SK-N-SH (cell line): ENCODE measurements around the gene POLD4. TPM values are rescaled to one million over a fixed set of nuclear protein-coding genes. Genes with fewer than 3 reads are reported as not detected.

Experiments
- CTCF ChIA-PET: fragments of 300-600, 350-600 bp; formaldehyde crosslinking; extraction: SDS; loops from one replicate; lab custom pipeline; 2021; lab: Yijun Ruan, JAX
- POLR2A ChIA-PET: fragments of 350-600 bp; sonication (Branson Sonifier 250); formaldehyde crosslinking; extraction: SDS; loops from one replicate; lab custom pipeline; 2020; ENCODE audit warnings: antibody characterized with exemption, inconsistent platforms; lab: Yijun Ruan, JAX
- DNase-seq: peaks from one replicate; pipeline ENCODE4 v3.0.0; 2012
- H2AFZ ChIP-seq: fragments of 200-600 bp; sonication (generic); 2 replicates; pipeline ENCODE4 v1.8.1; 2016; ENCODE audit warnings: antibody characterized with exemption, mild to moderate bottlenecking, low read depth
- H3F3A ChIP-seq: fragments of 200-600 bp; sonication (generic); replicated peaks from 2 replicates; pipeline ENCODE3; 2016; ENCODE audit warnings: antibody characterized with exemption, mild to moderate bottlenecking; ENCODE audit not compliant: insufficient read depth
- H3K27ac ChIP-seq, 2 experiments: fragments of 200-500 bp in 1 of 2; fragments of 200-600 bp in 1 of 2; sonication (Bioruptor generic) in 1 of 2; sonication (generic), shearing (Covaris generic) in 1 of 2; 2 replicates each; pipeline versions ENCODE4 v1.5.1 to v1.6.1; 2014 to 2016; ENCODE audit warnings: low read depth in 2 of 2, inconsistent platforms in 1 of 2, low read length in 1 of 2, mild to moderate bottlenecking in 1 of 2, mixed read lengths in 1 of 2
- H3K27me3 ChIP-seq: fragments of 200-600 bp; sonication (generic), shearing (Covaris generic); 2 replicates; pipeline ENCODE4 v1.6.1; 2016; ENCODE audit warnings: mixed run types; ENCODE audit not compliant: insufficient read depth
- H3K36me3 ChIP-seq, 2 experiments: fragments of 200-500 bp in 1 of 2; fragments of 200-600 bp in 1 of 2; sonication (Bioruptor generic) in 1 of 2; sonication (generic) in 1 of 2; replicated peaks in 1 of 2; 2 replicates each; pipeline versions ENCODE3 to v1.5.1; 2014 to 2016; ENCODE audit warnings: low read length in 1 of 2, mild to moderate bottlenecking in 1 of 2; ENCODE audit not compliant: insufficient read depth in 2 of 2, control insufficient read depth in 1 of 2
- H3K4me1 ChIP-seq, 2 experiments: fragments of 200-500 bp in 1 of 2; fragments of 200-600 bp in 1 of 2; sonication (Bioruptor generic) in 1 of 2; sonication (generic), shearing (Covaris generic) in 1 of 2; 2 replicates each; pipeline versions ENCODE4 v1.5.1 to v1.6.1; 2014 to 2016; ENCODE audit warnings: low read depth in 1 of 2, low read length in 1 of 2, mixed run types in 1 of 2; ENCODE audit not compliant: insufficient read depth in 2 of 2, control insufficient read depth in 1 of 2
- H3K4me2 ChIP-seq: fragments of 200-600 bp; sonication (generic), shearing (Covaris generic); 2 replicates; pipeline ENCODE4 v1.6.1; 2017; ENCODE audit warnings: mixed run types
- H3K4me3 ChIP-seq, 2 experiments: fragments of 200-500 bp in 1 of 2; fragments of 200-600 bp in 1 of 2; sonication (Bioruptor generic) in 1 of 2; sonication (generic), shearing (Covaris generic) in 1 of 2; 2 replicates each; pipeline versions ENCODE4 v1.5.1 to v1.8.1; 2014 to 2016; ENCODE audit warnings: low read depth in 2 of 2, inconsistent platforms in 1 of 2, low read length in 1 of 2, mild to moderate bottlenecking in 1 of 2, mixed read lengths in 1 of 2, moderate library complexity in 1 of 2
- H3K79me2 ChIP-seq: fragments of 200-600 bp; sonication (generic); 2 replicates; pipeline ENCODE4 v1.8.1; 2017; ENCODE audit warnings: mild to moderate bottlenecking; ENCODE audit not compliant: insufficient read depth
- H3K9ac ChIP-seq: fragments of 200-600 bp; sonication (generic); 2 replicates; pipeline ENCODE4 v1.6.1; 2017; ENCODE audit warnings: mixed run types
- H3K9me2 ChIP-seq: fragments of 200-600 bp; sonication (generic); 2 replicates; pipeline ENCODE4 v1.6.1; 2017; ENCODE audit warnings: mixed run types
- H3K9me3 ChIP-seq: fragments of 200-600 bp; sonication (generic); 2 replicates; pipeline ENCODE4 v1.6.1; 2017; ENCODE audit warnings: mixed run types, mild to moderate bottlenecking, moderate library complexity
- H4K20me1 ChIP-seq: fragments of 200-600 bp; sonication (generic); 2 replicates; pipeline ENCODE4 v1.6.1; 2017; ENCODE audit warnings: mild to moderate bottlenecking, mixed run types; ENCODE audit not compliant: insufficient read depth
- CHD2 ChIP-seq: fragments of 150-350 bp; IDR thresholded peaks from 2 replicates; pipeline ENCODE4 v1.6.1; 2018; ENCODE audit warnings: low read length; ENCODE audit not compliant: partially characterized antibody
- CTCF ChIP-seq: fragments of 200-600 bp; sonication (generic); IDR thresholded peaks from 2 replicates; pipeline ENCODE4 v1.6.1; 2017; ENCODE audit warnings: antibody characterized with exemption, mild to moderate bottlenecking, moderate library complexity
- EZH2phosphoT487 ChIP-seq: fragments of 200-600 bp; sonication (generic); IDR thresholded peaks from 2 replicates; pipeline ENCODE4 v1.6.1; 2017; ENCODE audit warnings: low read depth, mixed run types, mild to moderate bottlenecking, antibody characterized with exemption, moderate library complexity, borderline replicate concordance
- FOSL2 ChIP-seq: IDR thresholded peaks from 2 replicates; pipeline ENCODE4 v1.4.0; 2012; ENCODE audit warnings: low read depth, mild to moderate bottlenecking, moderate library complexity, borderline replicate concordance
- FOXJ3 ChIP-seq: sonication (generic); formaldehyde crosslinking; IDR thresholded peaks from 2 replicates; pipeline ENCODE4 v1.5.1; 2020; ENCODE audit warnings: mild to moderate bottlenecking, missing genetic modification reagents
- GATA2 ChIP-seq: sonication (generic); formaldehyde crosslinking; IDR thresholded peaks from 2 replicates; pipeline ENCODE4 v1.5.0; 2020; ENCODE audit warnings: mild to moderate bottlenecking, missing genetic modification reagents
- NFIC ChIP-seq: IDR thresholded peaks from 2 replicates; pipeline ENCODE4 v1.4.0; 2012; ENCODE audit warnings: borderline replicate concordance
- RAD21 ChIP-seq: IDR thresholded peaks from 2 replicates; pipeline ENCODE4 v1.6.1; 2012; ENCODE audit warnings: mild to moderate bottlenecking, low read length
- REST ChIP-seq: IDR thresholded peaks from 2 replicates; pipeline ENCODE4 v1.6.1; 2012; ENCODE audit warnings: mild to moderate bottlenecking, low read depth, low read length, moderate library complexity
- RXRA ChIP-seq: IDR thresholded peaks from 2 replicates; pipeline ENCODE4 v1.4.0; 2012; ENCODE audit warnings: low read depth, mild to moderate bottlenecking, borderline replicate concordance
- SIN3A ChIP-seq: IDR thresholded peaks from 2 replicates; pipeline ENCODE4 v1.6.1; 2012; ENCODE audit warnings: low read depth, mild to moderate bottlenecking, low read length, moderate library complexity, borderline replicate concordance
- TAF1 ChIP-seq: IDR thresholded peaks from 2 replicates; pipeline ENCODE4 v1.6.1; 2012; ENCODE audit warnings: low read depth, mild to moderate bottlenecking, low read length, moderate library complexity, borderline replicate concordance
- USF1 ChIP-seq: IDR thresholded peaks from 2 replicates; pipeline ENCODE4 v1.4.0; 2012; ENCODE audit warnings: low read depth, borderline replicate concordance
- YY1 ChIP-seq: IDR thresholded peaks from 2 replicates; pipeline ENCODE4 v1.4.0; 2012; ENCODE audit warnings: low read depth, mild to moderate bottlenecking
- ZBTB33 ChIP-seq: IDR thresholded peaks from 2 replicates; pipeline ENCODE4 v1.4.0; 2012; ENCODE audit warnings: low read depth, borderline replicate concordance
- WGBS: methylation state at CpG from one replicate; pipeline ENCODE4 v1.1.6; 2017; ENCODE audit warnings: low lambda C conversion rate; 5-methylcytosine and 5-hydroxymethylcytosine counted together
- polyA plus RNA-seq, 3 experiments: library from polyadenylated mRNA; depleted of rRNA; stranded (reverse); fragments of >200 nt; gene quantifications; 2 replicates each; pipeline ENCODE4 v1.2.3, GENCODE V29; 2012
- TF ChIP-seq, protein P1 (sequence below): IDR thresholded peaks from 2 replicates; pipeline ENCODE4; 2012
- TF ChIP-seq, protein P2 (sequence below): fragments of 150-350 bp; IDR thresholded peaks from 2 replicates; pipeline ENCODE4 v1.6.1; 2017; ENCODE audit warnings: antibody characterized with exemption, low read length, low read depth, borderline replicate concordance

Gene POLD4
- polyA plus RNA-seq, 1 of the 3 experiments (the other 2 are of a cell fraction): 80.4 TPM

- TF ChIP-seq REST: no peak
- TF ChIP-seq, all 33 proteins: peak for 3
Observed at GRCh38 chr11:67371189-67371910, 18.0 kb upstream of the POLD4 start (continued).

GRCh38 chr11:67370351-67371076 is 17.2 kb upstream of the POLD4 start:
- 72% methylated on average over 8 of the region's 14 CpGs for WGBS
- peaks cover 26 to 40% of the 10 kb centered on the region in 2 experiments; a peak in 3 of 4 replicates for H3K4me1 ChIP-seq
- H3K27me3 ChIP-seq: no peaks in the 10 kb centered on the region
- peak overlapping the region in 1 of 2 experiments; percentile 9; a peak in 1 of 4 replicates for H3K4me3 ChIP-seq
- peaks cover 61% of the 10 kb centered on the region for H4K20me1 ChIP-seq
- no peak for DNase-seq
- peaks cover 10% of the 10 kb centered on the region for H3F3A ChIP-seq
- no peaks in the 10 kb centered on the region for H3K9me2 ChIP-seq
- peaks cover 73% of the 10 kb centered on the region for H3K79me2 ChIP-seq
- H3K9me3 ChIP-seq: no peaks in the 10 kb centered on the region
- H2AFZ ChIP-seq: no peak overlapping the region
- ChIA-PET CTCF (interaction anchor here (0.7 to 19.7 kb wide), 9 partner anchors 8 to 109 kb away, joined by 3 to 955 read pairs (median 6); partner anchors contain the start of genes POLD4 and RAD9A), POLR2A (interaction anchor here (1.6 kb wide), 1 partner anchor 17 kb away, joined by 5 read pairs; the partner anchor contains the start of gene POLD4)
- peak overlapping the region; percentile 77 for H3K4me2 ChIP-seq
- H3K36me3 ChIP-seq: peaks cover 0 to 2% of the 10 kb centered on the region in 2 experiments
- H3K9ac ChIP-seq: no peak overlapping the region
- no peak overlapping the region for H3K27ac ChIP-seq
- TF ChIP-seq TAF1: no peak
- no peak for TF ChIP-seq EZH2phosphoT487
- TF ChIP-seq USF1: no peak
- TF ChIP-seq, protein P1, sequence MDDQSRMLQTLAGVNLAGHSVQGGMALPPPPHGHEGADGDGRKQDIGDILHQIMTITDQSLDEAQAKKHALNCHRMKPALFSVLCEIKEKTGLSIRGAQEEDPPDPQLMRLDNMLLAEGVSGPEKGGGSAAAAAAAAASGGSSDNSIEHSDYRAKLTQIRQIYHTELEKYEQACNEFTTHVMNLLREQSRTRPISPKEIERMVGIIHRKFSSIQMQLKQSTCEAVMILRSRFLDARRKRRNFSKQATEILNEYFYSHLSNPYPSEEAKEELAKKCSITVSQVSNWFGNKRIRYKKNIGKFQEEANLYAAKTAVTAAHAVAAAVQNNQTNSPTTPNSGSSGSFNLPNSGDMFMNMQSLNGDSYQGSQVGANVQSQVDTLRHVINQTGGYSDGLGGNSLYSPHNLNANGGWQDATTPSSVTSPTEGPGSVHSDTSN: no peak
- TF ChIP-seq ZBTB33: no peak
- TF ChIP-seq RAD21: no peak
- no peak for TF ChIP-seq RXRA
- no peak for TF ChIP-seq CTCF
- TF ChIP-seq, protein P2, sequence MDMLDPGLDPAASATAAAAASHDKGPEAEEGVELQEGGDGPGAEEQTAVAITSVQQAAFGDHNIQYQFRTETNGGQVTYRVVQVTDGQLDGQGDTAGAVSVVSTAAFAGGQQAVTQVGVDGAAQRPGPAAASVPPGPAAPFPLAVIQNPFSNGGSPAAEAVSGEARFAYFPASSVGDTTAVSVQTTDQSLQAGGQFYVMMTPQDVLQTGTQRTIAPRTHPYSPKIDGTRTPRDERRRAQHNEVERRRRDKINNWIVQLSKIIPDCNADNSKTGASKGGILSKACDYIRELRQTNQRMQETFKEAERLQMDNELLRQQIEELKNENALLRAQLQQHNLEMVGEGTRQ: no peak
- no peak for TF ChIP-seq FOSL2
- TF ChIP-seq NFIC: no peak
- TF ChIP-seq FOXJ3: no peak
- TF ChIP-seq SIN3A: no peak
- TF ChIP-seq GATA2 (CRISPR knock-in tag): no peak
- TF ChIP-seq CHD2: no peak
- no peak for TF ChIP-seq YY1
